ENCODE measurements around the gene TSEN34. TPM values are rescaled to one million over a fixed set of nuclear protein-coding genes. Genes with fewer than 3 reads are reported as not detected.
"Not testable (repeated sequence)": the region's sequence is repeated elsewhere in the genome, so short reads cannot be mapped to it uniquely, and the experiment has no call there.

Gene TSEN34
- total RNA-seq, 3 donors from 2014 or later (not counting 1 experiment from before 2014, with no cell fraction given): 11.5 to 16.7 (median 13.5) TPM

DNA sequence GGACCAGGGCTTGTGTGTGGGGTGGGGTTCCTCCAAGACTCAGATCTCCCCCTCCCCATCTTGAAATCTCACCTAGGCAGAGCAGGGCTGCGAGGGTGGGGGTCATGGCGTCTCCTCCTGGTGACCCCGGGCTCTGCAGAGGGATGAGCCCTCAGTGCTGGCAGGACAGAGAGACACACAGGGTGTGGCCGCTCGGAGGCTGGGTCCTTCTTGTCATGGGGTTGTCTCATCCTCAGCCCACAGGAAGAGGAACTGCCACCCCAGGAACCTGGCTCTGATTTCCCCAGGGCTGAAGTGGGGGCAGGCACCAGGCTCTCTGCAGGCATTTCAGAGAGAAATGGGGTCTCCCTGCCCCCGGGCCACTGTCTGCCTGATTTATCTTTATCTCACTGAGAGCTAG is 51.5 kb downstream of the TSEN34 start, which contains the start of gene LILRA6:
Gene LILRA6 (minus strand): TSS at position 145 of the 400 bp plus-strand sequence.
- 64% methylated on average over 6 of the region's 6 CpGs for WGBS (ENCODE audit: insufficient coverage)
- H3K9me3 Mint-ChIP-seq; H3K9me3 ChIP-seq (ENCODE audit: control insufficient read depth, insufficient read depth, low read length); H3K27ac ChIP-seq (ENCODE audit: low read length); H3K36me3 ChIP-seq (ENCODE audit: control insufficient read depth, insufficient read depth, low read length); intact Hi-C loops (cut with micrococcal nuclease); H3K4me3 ChIP-seq (ENCODE audit: low read length); H3K4me3 Mint-ChIP-seq; H3K4me1 ChIP-seq (ENCODE audit: control insufficient read depth, insufficient read depth, low read length); H3K4me1 Mint-ChIP-seq; H3K27me3 ChIP-seq (ENCODE audit: control insufficient read depth, insufficient read depth, low read length); H3K36me3 Mint-ChIP-seq; DNase-seq; H3K27ac Mint-ChIP-seq: not testable (repeated sequence)
- H3K27me3 Mint-ChIP-seq (ENCODE audit: low read depth in 2 of 2): peaks cover 4 to 18% of the 10 kb centered on the region in 2 donors
- ATAC-seq: peak in 2 of 3 donors; percentile 29 to 59

GRCh38 chr19:54243809-54244208 is 52.7 kb downstream of the TSEN34 start:
- peaks cover 17% of the 10 kb centered on the region for H3K4me1 ChIP-seq (ENCODE audit: control insufficient read depth, insufficient read depth, low read length)
- H3K27ac Mint-ChIP-seq; H3K27me3 Mint-ChIP-seq (ENCODE audit: low read depth in 2 of 2); intact Hi-C loops (cut with micrococcal nuclease); H3K4me3 ChIP-seq (ENCODE audit: low read length); H3K9me3 ChIP-seq (ENCODE audit: control insufficient read depth, insufficient read depth, low read length); ATAC-seq; H3K9me3 Mint-ChIP-seq; H3K27me3 ChIP-seq (ENCODE audit: control insufficient read depth, insufficient read depth, low read length); H3K4me3 Mint-ChIP-seq; H3K27ac ChIP-seq (ENCODE audit: low read length); H3K36me3 Mint-ChIP-seq; DNase-seq; H3K36me3 ChIP-seq (ENCODE audit: control insufficient read depth, insufficient read depth, low read length): not testable (repeated sequence)
- peaks cover 11 to 12% of the 10 kb centered on the region in 2 donors for H3K4me1 Mint-ChIP-seq
- 28% methylated on average over 4 of the region's 8 CpGs for WGBS (ENCODE audit: insufficient coverage)

Other genes starting within 250 kb of the TSEN34 start
- gene CACNG8, start 228.4 kb upstream of the TSEN34 start, total RNA-seq: 1 to 10 TPM in 1 of 3 donors, not detected in 2; 2.3 TPM
- 10 to 100 TPM in 1 of 3 donors, not detected in 2; 11.5 TPM for gene CACNG6, start 199.7 kb upstream of the TSEN34 start, total RNA-seq
- gene VSTM1, start 127.4 kb upstream of the TSEN34 start, total RNA-seq: 1 to 10 TPM in 2 of 3 donors, under 1 TPM in 1; 0.72 to 2.8 (median 2.7) TPM
- gene TARM1, start 109.9 kb upstream of the TSEN34 start, total RNA-seq: not detected
- gene OSCAR, start 90.5 kb upstream of the TSEN34 start, total RNA-seq: 1 to 10 TPM; 2.3 to 5.4 (median 4.4) TPM
- 10 to 100 TPM; 48.4 to 91.9 (median 71.4) TPM for gene NDUFA3, start 88.5 kb upstream of the TSEN34 start, total RNA-seq
- 10 to 100 TPM; 14.1 to 14.4 (median 14.2) TPM for gene TFPT, start 75.7 kb upstream of the TSEN34 start, total RNA-seq
- 10 to 100 TPM; 64.4 to 65.9 (median 64.9) TPM for gene PRPF31, start 75.6 kb upstream of the TSEN34 start, total RNA-seq
- 10 to 100 TPM; 46.3 to 73.9 (median 51.7) TPM for gene CNOT3, start 53.5 kb upstream of the TSEN34 start, total RNA-seq
- gene LENG1, start 31.6 kb upstream of the TSEN34 start, total RNA-seq: 1 to 10 TPM; 8.3 to 9.4 (median 9.1) TPM
- 1 to 10 TPM; 7.2 to 8.2 (median 7.5) TPM for gene TMC4, start 18.1 kb upstream of the TSEN34 start, total RNA-seq
- gene MBOAT7, start 1.7 kb upstream of the TSEN34 start, total RNA-seq: 10 to 100 TPM; 24.1 to 53.9 (median 31.2) TPM
- gene RPS9, start 9.6 kb downstream of the TSEN34 start, total RNA-seq: 100 to 1,000 TPM; 617 to 958 (median 906) TPM
- 10 to 100 TPM in 2 of 3 donors, 1 to 10 TPM in 1; 6.8 to 12.6 (median 12.6) TPM for gene LILRB3, start 31.7 kb downstream of the TSEN34 start, total RNA-seq
- 1 to 10 TPM; 2.1 to 2.6 (median 2.1) TPM for gene LILRA6, start 51.5 kb downstream of the TSEN34 start, total RNA-seq
- gene LILRB5, start 66.0 kb downstream of the TSEN34 start, total RNA-seq: under 1 TPM in 2 of 3 donors, not detected in 1; 0.09 to 0.18 TPM
- gene LILRB2, start 89.8 kb downstream of the TSEN34 start, total RNA-seq: 10 to 100 TPM in 2 of 3 donors, 1 to 10 TPM in 1; 4.6 to 41.4 (median 23.7) TPM
- gene LILRA5, start 121.9 kb downstream of the TSEN34 start, total RNA-seq: 10 to 100 TPM in 2 of 3 donors, 1 to 10 TPM in 1; 3.4 to 22.3 (median 11.1) TPM
- gene LILRA4, start 147.9 kb downstream of the TSEN34 start, total RNA-seq: 1 to 10 TPM in 2 of 3 donors, not detected in 1; 2.0 to 2.4 TPM
- gene LAIR1, start 173.6 kb downstream of the TSEN34 start, total RNA-seq: 100 to 1,000 TPM; 117 to 163 (median 156) TPM
- gene TTYH1, start 224.2 kb downstream of the TSEN34 start, total RNA-seq: under 1 TPM; 0.59 to 0.84 (median 0.65) TPM